ENCODE results near the gene HOMER2.

- TF ChIP-seq CTCF (IDR thresholded peaks at IDR 0.05; ENCODE audit: insufficient read depth, low read depth, low read length) (no peak), EZH2 (IDR thresholded peaks at IDR 0.05; ENCODE audit: insufficient read depth, low read length) (no peak)
These were observed 27.2 kb upstream of the HOMER2 start for GRCh38 chr15:82979726-82980125.
